Neural crest cell (in vitro differentiated cells): ENCODE results near the gene PODN. TPM values are rescaled to one million over a fixed set of nuclear protein-coding genes. Genes with fewer than 3 reads are reported as not detected.

ENCODE experiments used
- DNase-seq: peaks from one replicate; pipeline ENCODE4 v3.0.0; 2021; ENCODE audit warnings: low read depth, mixed read lengths, low spot score
- H3K27ac Mint-ChIP-seq: one replicate; pipeline ENCODE4 v1.8.0; 2021; ENCODE audit warnings: mild to moderate bottlenecking, mixed read lengths; ENCODE audit not compliant: unreplicated experiment
- H3K27me3 Mint-ChIP-seq: 2 replicates; pipeline ENCODE4 v1.8.0; 2021; ENCODE audit warnings: low read depth, mild to moderate bottlenecking, mixed read lengths
- H3K36me3 Mint-ChIP-seq: 2 replicates; pipeline ENCODE4 v1.8.0; 2021; ENCODE audit warnings: low read depth, mild to moderate bottlenecking, mixed read lengths
- H3K4me1 Mint-ChIP-seq: 2 replicates; pipeline ENCODE4 v1.8.0; 2021; ENCODE audit warnings: mixed read lengths
- H3K4me3 Mint-ChIP-seq: one replicate; pipeline ENCODE4 v1.8.0; 2021; ENCODE audit warnings: mild to moderate bottlenecking, mixed read lengths
- H3K9me3 Mint-ChIP-seq: 2 replicates; pipeline ENCODE4 v1.8.0; 2021; ENCODE audit warnings: mixed read lengths
- CTCF ChIP-seq: fragments of 200-600 bp; sonication (generic); conservative IDR thresholded peaks from 2 replicates; pipeline ENCODE4 v1.5.0; 2021; ENCODE audit warnings: antibody characterized with exemption, mild to moderate bottlenecking
- total RNA-seq: library from RNA; stranded (reverse); gene quantifications from 2 replicates; pipeline ENCODE4 v1.2.1, GENCODE V29; 2021

Gene PODN
- total RNA-seq, 1 donor from 2014 or later = 0.65 TPM

- Mint-ChIP-seq H3K27me3 (no peaks in the 10 kb centered on the region), H3K4me1 (peaks cover 26% of the 10 kb centered on the region), H3K4me3 (no peak overlapping the region), H3K9me3 (no peaks in the 10 kb centered on the region), H3K36me3 (no peaks in the 10 kb centered on the region), H3K27ac (no peak overlapping the region)
- TF ChIP-seq CTCF = no peak
- no peak for DNase-seq
Observed at GRCh38 chr1:53121319-53122172, 59.5 kb downstream of the PODN start.

- TF ChIP-seq CTCF = no peak
- Mint-ChIP-seq H3K27ac (no peak overlapping the region), H3K4me3 (no peak overlapping the region), H3K27me3 (no peaks in the 10 kb centered on the region), H3K36me3 (no peaks in the 10 kb centered on the region), H3K4me1 (peaks cover 30% of the 10 kb centered on the region), H3K9me3 (no peaks in the 10 kb centered on the region)
- DNase-seq = no peak
Observed at GRCh38 chr1:53122201-53122885, 60.3 kb downstream of the PODN start.

GRCh38 chr1:53122961-53123413, 61.0 kb downstream of the PODN start:
- Mint-ChIP-seq H3K4me1 (peaks cover 33% of the 10 kb centered on the region), H3K27me3 (no peaks in the 10 kb centered on the region), H3K9me3 (no peaks in the 10 kb centered on the region), H3K27ac (no peak overlapping the region), H3K36me3 (no peaks in the 10 kb centered on the region), H3K4me3 (no peak overlapping the region)
- no peak for TF ChIP-seq CTCF
- DNase-seq = no peak

GRCh38 chr1:53123453-53124140, 61.6 kb downstream of the PODN start:
- H3K4me1 Mint-ChIP-seq = peaks cover 35% of the 10 kb centered on the region
- no peaks in the 10 kb centered on the region for H3K9me3 Mint-ChIP-seq
- DNase-seq = no peak
- no peaks in the 10 kb centered on the region for H3K36me3 Mint-ChIP-seq
- no peak overlapping the region for H3K27ac Mint-ChIP-seq
- no peak for TF ChIP-seq CTCF
- no peaks in the 10 kb centered on the region for H3K27me3 Mint-ChIP-seq
- no peak overlapping the region for H3K4me3 Mint-ChIP-seq

- Mint-ChIP-seq H3K27me3 (no peaks in the 10 kb centered on the region), H3K4me3 (no peak overlapping the region), H3K36me3 (no peaks in the 10 kb centered on the region), H3K9me3 (no peaks in the 10 kb centered on the region), H3K4me1 (peaks cover 45% of the 10 kb centered on the region), H3K27ac (no peak overlapping the region)
- DNase-seq = no peak
- no peak for TF ChIP-seq CTCF
Observed at GRCh38 chr1:53125122-53125521, 63.1 kb downstream of the PODN start.
